ENCODE results near the gene ADAMTS17. TPM values are rescaled to one million over a fixed set of nuclear protein-coding genes. Genes with fewer than 3 reads are reported as not detected.

ADAMTS17 gene
- total and polyA plus RNA-seq, 4 donors = 0.28 to 46.9 (median 9.1) TPM

GRCh38 chr15:100159436-100159835 is 182.3 kb downstream of the ADAMTS17 start (continued):
- no peak for TF ChIP-seq ZBTB33 (IDR thresholded peaks at IDR 0.05)

- Histone ChIP-seq H3K4me3 (ENCODE audit: low read depth in 1 of 3, low read length in 3 of 3) (no peak overlapping the region), H3K27me3 (ENCODE audit: control insufficient read depth in 4 of 4, insufficient read depth in 4 of 4, low read length in 3 of 4) (no peaks in the 10 kb centered on the region), H3K4me1 (ENCODE audit: control insufficient read depth in 4 of 4, insufficient read depth in 4 of 4, low read length in 3 of 4) (peaks cover 0 to 9% (median 6%) of the 10 kb centered on the region in 4 donors), H3K9me3 (ENCODE audit: control insufficient read depth in 4 of 4, low read length in 3 of 4) (no peaks in the 10 kb centered on the region), H3K36me3 (ENCODE audit: control insufficient read depth in 4 of 4, insufficient read depth in 3 of 4, low read depth in 1 of 4, low read length in 3 of 4) (no peaks in the 10 kb centered on the region), H3K9ac (ENCODE audit: low read depth in 1 of 2, low read length in 2 of 2) (no peak overlapping the region), H3K27ac (ENCODE audit: low read depth in 1 of 2, low read length in 2 of 2) (no peak overlapping the region)
- WGBS = 78% methylated on average over 4 of the region's 4 CpGs
- TF ChIP-seq YY1 (IDR thresholded peaks at IDR 0.05) = no peak
- TF ChIP-seq HNF4G (IDR thresholded peaks at IDR 0.05) = no peak
- TF ChIP-seq GABPA (IDR thresholded peaks at IDR 0.05 in 1 of 2, conservative IDR thresholded peaks at IDR 0.05 in 1 of 2) = no peak
- TF ChIP-seq FOXA1 (IDR thresholded peaks at IDR 0.05) = no peak
- no peak for DNase-seq (ENCODE audit: low spot score)
Measured at GRCh38 chr15:100158356-100158755, 183.4 kb downstream of the ADAMTS17 start.

- no peaks in the 10 kb centered on the region for H3K27me3 ChIP-seq (ENCODE audit: control insufficient read depth in 4 of 4, insufficient read depth in 4 of 4, low read length in 3 of 4)
- no peak overlapping the region for H3K4me3 ChIP-seq (ENCODE audit: low read depth in 1 of 3, low read length in 3 of 3)
- peaks cover 0 to 4% (median 2%) of the 10 kb centered on the region in 4 donors for H3K4me1 ChIP-seq (ENCODE audit: control insufficient read depth in 4 of 4, insufficient read depth in 4 of 4, low read length in 3 of 4)
- 94% methylated on average over 6 of the region's 6 CpGs for WGBS
- peaks cover 2 to 8% (median 3%) of the 10 kb centered on the region in 4 donors for H3K36me3 ChIP-seq (ENCODE audit: control insufficient read depth in 4 of 4, insufficient read depth in 3 of 4, low read depth in 1 of 4, low read length in 3 of 4)
- TF ChIP-seq NR2F2 (IDR thresholded peaks at IDR 0.05) (no peak), MAX (IDR thresholded peaks at IDR 0.05) (no peak), FOXA2 (IDR thresholded peaks at IDR 0.05) (no peak), HNF4A (conservative IDR thresholded peaks at IDR 0.05) (no peak), ZBTB33 (IDR thresholded peaks at IDR 0.05) (no peak), JUND (IDR thresholded peaks at IDR 0.05) (no peak), FOXA1 (IDR thresholded peaks at IDR 0.05) (no peak), HNF4G (IDR thresholded peaks at IDR 0.05) (no peak), REST (IDR thresholded peaks at IDR 0.05) (no peak), SP1 (IDR thresholded peaks at IDR 0.05) (no peak)
- H3K9me3 ChIP-seq (ENCODE audit: control insufficient read depth in 4 of 4, low read length in 3 of 4) = no peaks in the 10 kb centered on the region
- no peak for DNase-seq (ENCODE audit: low spot score)
- no peak overlapping the region for H3K9ac ChIP-seq (ENCODE audit: low read depth in 1 of 2, low read length in 2 of 2)
- no peak overlapping the region for H3K27ac ChIP-seq (ENCODE audit: low read depth in 1 of 2, low read length in 2 of 2)
Measured at GRCh38 chr15:100156201-100156600, 185.6 kb downstream of the ADAMTS17 start.
